ENCODE measurements around the gene VIPR2. TPM values are rescaled to one million over a fixed set of nuclear protein-coding genes. Genes with fewer than 3 reads are reported as not detected.

Gene VIPR2
- polyA plus RNA-seq, 1 donor from 2014 or later: 0.51 TPM

DNA sequence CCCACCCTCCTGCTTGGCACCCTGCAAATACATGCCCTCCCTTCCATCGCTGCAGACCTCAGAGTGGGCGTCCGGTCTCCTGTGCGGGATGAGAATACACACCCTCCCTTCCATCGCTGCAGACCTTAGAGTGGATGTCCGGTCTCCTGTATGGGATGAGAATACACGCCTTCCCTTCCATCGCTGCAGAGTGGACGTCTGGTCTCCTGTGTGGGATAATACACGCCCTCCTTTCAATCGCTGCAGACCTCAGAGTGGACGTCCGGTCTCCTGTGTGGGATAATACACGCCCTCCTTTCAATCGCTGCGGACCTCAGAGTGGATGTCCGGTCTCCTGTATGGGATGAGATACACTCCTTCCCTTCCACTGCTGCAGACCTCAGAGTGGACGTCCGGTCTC is 128.1 kb downstream of the VIPR2 start:
- H2AFZ ChIP-seq (ENCODE audit: low read depth, low read length): no peak overlapping the region
- H3K27ac ChIP-seq (ENCODE audit: low read length): no peak overlapping the region
- H3K9me3 ChIP-seq (ENCODE audit: low read length): no peaks in the 10 kb centered on the region
- H3K4me3 ChIP-seq (ENCODE audit: low read length): no peak overlapping the region
- TF ChIP-seq SMC3 (conservative IDR thresholded peaks at IDR 0.05; ENCODE audit: poor library complexity) (no peak), TAF1 (IDR thresholded peaks at IDR 0.05; ENCODE audit: low read depth) (no peak), MXI1 (conservative IDR thresholded peaks at IDR 0.05; ENCODE audit: poor library complexity, severe bottlenecking) (no peak), EP300 (conservative IDR thresholded peaks at IDR 0.05; ENCODE audit: poor library complexity, severe bottlenecking) (no peak), POLR2AphosphoS5 (IDR thresholded peaks at IDR 0.05) (no peak), EZH2 (IDR thresholded peaks at IDR 0.05; ENCODE audit: borderline replicate concordance, insufficient read depth, low read length, poor library complexity, severe bottlenecking) (no peak), RAD21 (conservative IDR thresholded peaks at IDR 0.05) (no peak)
- TF ChIP-seq, protein P1, sequence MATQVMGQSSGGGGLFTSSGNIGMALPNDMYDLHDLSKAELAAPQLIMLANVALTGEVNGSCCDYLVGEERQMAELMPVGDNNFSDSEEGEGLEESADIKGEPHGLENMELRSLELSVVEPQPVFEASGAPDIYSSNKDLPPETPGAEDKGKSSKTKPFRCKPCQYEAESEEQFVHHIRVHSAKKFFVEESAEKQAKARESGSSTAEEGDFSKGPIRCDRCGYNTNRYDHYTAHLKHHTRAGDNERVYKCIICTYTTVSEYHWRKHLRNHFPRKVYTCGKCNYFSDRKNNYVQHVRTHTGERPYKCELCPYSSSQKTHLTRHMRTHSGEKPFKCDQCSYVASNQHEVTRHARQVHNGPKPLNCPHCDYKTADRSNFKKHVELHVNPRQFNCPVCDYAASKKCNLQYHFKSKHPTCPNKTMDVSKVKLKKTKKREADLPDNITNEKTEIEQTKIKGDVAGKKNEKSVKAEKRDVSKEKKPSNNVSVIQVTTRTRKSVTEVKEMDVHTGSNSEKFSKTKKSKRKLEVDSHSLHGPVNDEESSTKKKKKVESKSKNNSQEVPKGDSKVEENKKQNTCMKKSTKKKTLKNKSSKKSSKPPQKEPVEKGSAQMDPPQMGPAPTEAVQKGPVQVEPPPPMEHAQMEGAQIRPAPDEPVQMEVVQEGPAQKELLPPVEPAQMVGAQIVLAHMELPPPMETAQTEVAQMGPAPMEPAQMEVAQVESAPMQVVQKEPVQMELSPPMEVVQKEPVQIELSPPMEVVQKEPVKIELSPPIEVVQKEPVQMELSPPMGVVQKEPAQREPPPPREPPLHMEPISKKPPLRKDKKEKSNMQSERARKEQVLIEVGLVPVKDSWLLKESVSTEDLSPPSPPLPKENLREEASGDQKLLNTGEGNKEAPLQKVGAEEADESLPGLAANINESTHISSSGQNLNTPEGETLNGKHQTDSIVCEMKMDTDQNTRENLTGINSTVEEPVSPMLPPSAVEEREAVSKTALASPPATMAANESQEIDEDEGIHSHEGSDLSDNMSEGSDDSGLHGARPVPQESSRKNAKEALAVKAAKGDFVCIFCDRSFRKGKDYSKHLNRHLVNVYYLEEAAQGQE (IDR thresholded peaks at IDR 0.05; ENCODE audit: borderline replicate concordance): no peak
- TF ChIP-seq, protein P2, sequence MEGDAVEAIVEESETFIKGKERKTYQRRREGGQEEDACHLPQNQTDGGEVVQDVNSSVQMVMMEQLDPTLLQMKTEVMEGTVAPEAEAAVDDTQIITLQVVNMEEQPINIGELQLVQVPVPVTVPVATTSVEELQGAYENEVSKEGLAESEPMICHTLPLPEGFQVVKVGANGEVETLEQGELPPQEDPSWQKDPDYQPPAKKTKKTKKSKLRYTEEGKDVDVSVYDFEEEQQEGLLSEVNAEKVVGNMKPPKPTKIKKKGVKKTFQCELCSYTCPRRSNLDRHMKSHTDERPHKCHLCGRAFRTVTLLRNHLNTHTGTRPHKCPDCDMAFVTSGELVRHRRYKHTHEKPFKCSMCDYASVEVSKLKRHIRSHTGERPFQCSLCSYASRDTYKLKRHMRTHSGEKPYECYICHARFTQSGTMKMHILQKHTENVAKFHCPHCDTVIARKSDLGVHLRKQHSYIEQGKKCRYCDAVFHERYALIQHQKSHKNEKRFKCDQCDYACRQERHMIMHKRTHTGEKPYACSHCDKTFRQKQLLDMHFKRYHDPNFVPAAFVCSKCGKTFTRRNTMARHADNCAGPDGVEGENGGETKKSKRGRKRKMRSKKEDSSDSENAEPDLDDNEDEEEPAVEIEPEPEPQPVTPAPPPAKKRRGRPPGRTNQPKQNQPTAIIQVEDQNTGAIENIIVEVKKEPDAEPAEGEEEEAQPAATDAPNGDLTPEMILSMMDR (IDR thresholded peaks at IDR 0.05; ENCODE audit: poor library complexity, severe bottlenecking): no peak
- no peaks in the 10 kb centered on the region for H3K9me2 ChIP-seq (ENCODE audit: insufficient read depth, low read length)
- no peaks in the 10 kb centered on the region for H3K79me2 ChIP-seq (replicated peaks; ENCODE audit: insufficient read depth, low read length)
- no peaks in the 10 kb centered on the region for H3F3A ChIP-seq (ENCODE audit: insufficient read depth, low read length, poor library complexity, severe bottlenecking)
- H3K27me3 ChIP-seq (ENCODE audit: insufficient read depth, low read depth, low read length): no peaks in the 10 kb centered on the region
- H3K9ac ChIP-seq (ENCODE audit: low read length): no peak overlapping the region
- no peak overlapping the region for H3K4me2 ChIP-seq (ENCODE audit: low read length)
- H3K36me3 ChIP-seq (ENCODE audit: insufficient read depth, low read length): no peaks in the 10 kb centered on the region
- H4K20me1 ChIP-seq (ENCODE audit: insufficient read depth): no peaks in the 10 kb centered on the region

DNA sequence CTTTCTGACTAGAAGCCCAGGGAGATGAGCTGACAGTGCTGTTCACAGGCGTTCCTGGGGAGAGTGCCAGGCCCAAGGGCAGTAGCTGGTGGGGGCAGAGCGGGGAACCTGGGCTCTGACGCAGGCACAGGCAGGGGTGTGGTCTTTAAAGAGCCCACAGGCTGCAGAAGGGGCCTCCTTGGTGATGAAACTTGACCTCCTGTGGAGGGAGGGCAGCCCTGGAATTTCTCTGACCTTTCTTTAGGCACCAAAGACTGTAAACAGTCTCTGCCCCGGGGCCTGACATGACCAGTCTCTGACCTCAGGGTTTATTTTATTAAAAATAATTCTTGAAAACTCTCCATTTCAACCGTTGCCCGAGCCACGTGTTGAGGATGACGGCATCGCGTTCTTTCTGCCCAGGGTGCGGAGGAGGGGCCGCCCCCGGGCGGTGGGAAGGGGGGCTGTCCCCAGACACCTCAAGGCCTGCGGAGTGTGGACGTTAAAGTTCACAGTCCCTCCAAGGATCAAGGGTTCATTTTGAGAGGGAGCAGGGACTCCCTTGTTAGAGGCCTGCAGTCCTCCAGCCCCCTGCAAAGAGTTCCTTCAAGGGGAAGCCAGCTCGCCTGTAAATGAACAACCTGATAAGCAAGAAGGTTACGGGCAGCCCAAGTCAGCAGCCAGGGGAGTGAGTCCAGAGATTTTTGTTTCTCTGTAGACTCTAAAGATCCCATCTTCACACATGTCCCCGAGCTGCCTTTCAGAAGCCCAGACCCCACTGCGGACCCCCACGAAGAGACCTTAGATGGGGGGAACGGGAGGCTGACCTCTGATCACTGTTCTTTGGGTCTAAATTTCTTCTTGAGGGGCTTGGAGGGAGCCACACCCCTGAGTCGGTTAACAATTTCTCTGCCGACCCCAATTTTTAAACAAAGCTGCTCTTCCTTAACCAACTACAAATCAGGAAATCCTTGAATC is 128.9 kb downstream of the VIPR2 start:
- no peak overlapping the region for H3K27ac ChIP-seq (ENCODE audit: low read length)
- TF ChIP-seq EP300 (conservative IDR thresholded peaks at IDR 0.05; ENCODE audit: poor library complexity, severe bottlenecking): no peak
- no peak for TF ChIP-seq POLR2AphosphoS5 (IDR thresholded peaks at IDR 0.05)
- no peak for TF ChIP-seq RAD21 (conservative IDR thresholded peaks at IDR 0.05)
- TF ChIP-seq MXI1 (conservative IDR thresholded peaks at IDR 0.05; ENCODE audit: poor library complexity, severe bottlenecking): no peak
- TF ChIP-seq EZH2 (IDR thresholded peaks at IDR 0.05; ENCODE audit: borderline replicate concordance, insufficient read depth, low read length, poor library complexity, severe bottlenecking): no peak
- TF ChIP-seq SMC3 (conservative IDR thresholded peaks at IDR 0.05; ENCODE audit: poor library complexity): no peak
- TF ChIP-seq, protein P2 (IDR thresholded peaks at IDR 0.05; ENCODE audit: poor library complexity, severe bottlenecking): no peak
- no peak for TF ChIP-seq TAF1 (IDR thresholded peaks at IDR 0.05; ENCODE audit: low read depth)
- TF ChIP-seq, protein P1 (IDR thresholded peaks at IDR 0.05; ENCODE audit: borderline replicate concordance): no peak
- H3K9me2 ChIP-seq (ENCODE audit: insufficient read depth, low read length): no peaks in the 10 kb centered on the region
- no peak overlapping the region for H3K4me3 ChIP-seq (ENCODE audit: low read length)
- H3K4me2 ChIP-seq (ENCODE audit: low read length): no peak overlapping the region
- H3K27me3 ChIP-seq (ENCODE audit: insufficient read depth, low read depth, low read length): no peaks in the 10 kb centered on the region
- H3F3A ChIP-seq (ENCODE audit: insufficient read depth, low read length, poor library complexity, severe bottlenecking): no peaks in the 10 kb centered on the region
- no peaks in the 10 kb centered on the region for H3K36me3 ChIP-seq (ENCODE audit: insufficient read depth, low read length)
- H4K20me1 ChIP-seq (ENCODE audit: insufficient read depth): no peaks in the 10 kb centered on the region
- no peaks in the 10 kb centered on the region for H3K79me2 ChIP-seq (replicated peaks; ENCODE audit: insufficient read depth, low read length)
- H2AFZ ChIP-seq (ENCODE audit: low read depth, low read length): no peak overlapping the region
- no peaks in the 10 kb centered on the region for H3K9me3 ChIP-seq (ENCODE audit: low read length)
- no peak overlapping the region for H3K9ac ChIP-seq (ENCODE audit: low read length)

Measured in neural cell (in vitro differentiated cells).